ENCODE results near the gene RNF38. TPM values are rescaled to one million over a fixed set of nuclear protein-coding genes. Genes with fewer than 3 reads are reported as not detected.
A peak's percentile ranks its signal among the peaks of the same experiment; 100 is the strongest.
"Not testable (repeated sequence)": the region's sequence is repeated elsewhere in the genome, so short reads cannot be mapped to it uniquely, and the experiment has no call there.

The RNF38 gene
- polyA plus RNA-seq (2012; rRNA removed), result 9.5 and 11.8 TPM in 2 replicates
- 13.2 and 13.5 TPM in 2 replicates for polyA plus RNA-seq (2012; cell fraction: cytosol; rRNA removed)
- polyA plus RNA-seq (2012; cell fraction: nucleus; rRNA removed), result 9.2 and 17.2 TPM in 2 replicates

DNA sequence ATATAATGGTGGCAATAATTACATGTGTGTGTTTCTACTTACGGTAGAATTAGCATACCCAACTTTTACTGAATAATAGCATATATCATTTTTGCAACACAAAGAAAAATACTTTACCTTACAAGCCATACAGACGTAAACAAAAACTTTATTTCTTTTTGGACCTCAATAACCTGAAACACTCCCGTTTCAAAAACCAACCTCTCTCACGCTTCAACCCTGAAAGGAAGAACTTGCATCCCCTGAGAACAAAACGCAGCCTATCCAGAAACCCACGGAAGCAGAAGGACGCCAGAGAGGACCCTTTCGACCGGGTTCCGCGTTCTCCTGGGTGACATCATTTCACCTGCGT lies at the start of gene RNF38:
RNF38 (minus strand) TSS at position 290 of the 352 bp plus-strand sequence; CDS start at position 129, 161 bp downstream.
- ChIA-PET CTCF (interaction anchor here (0.8 to 3.5 kb wide), 2 partner anchors 50 to 57 kb away, joined by 3 to 14 read pairs; no protein-coding TSS in a partner anchor), POLR2A (interaction anchor here (0.7 to 1.4 kb wide), 5 partner anchors 24 to 366 kb away, joined by 3 to 4 read pairs (median 4); partner anchors contain the start of gene GNE)
- Histone ChIP-seq H3K27me3 (ENCODE audit: insufficient read depth) (no peaks in the 10 kb centered on the region), H4K20me1 (ENCODE audit: insufficient read depth) (peaks cover 31% of the 10 kb centered on the region), H3K4me1 (ENCODE audit: control insufficient read depth in 1 of 2, insufficient read depth in 2 of 2, low read depth in 1 of 2, low read length in 1 of 2) (peaks cover 4 to 9% of the 10 kb centered on the region in 2 experiments; a peak in 2 of 4 replicates), H3K4me2 (peak within 1 kb of the TSS; percentile 88), H3K9me3 (no peaks in the 10 kb centered on the region), H3K4me3 (ENCODE audit: low read depth in 2 of 2, low read length in 1 of 2) (peak within 1 kb of the TSS; percentile 77 to 84), H3K9ac (peak within 1 kb of the TSS; percentile 89), H3K79me2 (ENCODE audit: insufficient read depth) (peaks cover 70% of the 10 kb centered on the region), H3F3A (replicated peaks; ENCODE audit: insufficient read depth) (peaks cover 10% of the 10 kb centered on the region), H3K9me2 (no peaks in the 10 kb centered on the region), H3K27ac (ENCODE audit: low read depth in 2 of 2, low read length in 1 of 2) (peak within 1 kb of the TSS; percentile 84 to 93), H3K36me3 (replicated peaks in 1 of 2; ENCODE audit: control insufficient read depth in 1 of 2, insufficient read depth in 2 of 2, low read length in 1 of 2) (peaks cover 9 to 10% of the 10 kb centered on the region in 2 experiments), H2AFZ (ENCODE audit: low read depth) (peak within 1 kb of the TSS; percentile 68; the same call in 1 of the 2 replicates)
- WGBS (ENCODE audit: low lambda C conversion rate), result 2% methylated on average over 12 of the region's 12 CpGs
- DNase-seq, result no peak
- TF ChIP-seq IRF3 (IDR thresholded peaks at IDR 0.05; ENCODE audit: low read depth, low read length) (no peak), RCOR1 (IDR thresholded peaks at IDR 0.05; ENCODE audit: low read length) (no peak), ELF1 (IDR thresholded peaks at IDR 0.05) (peak; percentile 62; the same call in 1 of the 2 replicates), TCF12 (IDR thresholded peaks at IDR 0.05) (no peak)

GRCh38 chr9:36448555-36448954 lies 48.5 kb upstream of the RNF38 start:
- CTCF ChIA-PET, result interaction anchor here (1.2 to 4.0 kb wide), 4 partner anchors 32 to 258 kb away, joined by 3 to 40 read pairs (median 7); partner anchors contain the start of gene CLTA
- not testable (repeated sequence) for H2AFZ ChIP-seq (ENCODE audit: low read depth); H3K9ac ChIP-seq; H3K36me3 ChIP-seq (replicated peaks in 1 of 2; ENCODE audit: control insufficient read depth in 1 of 2, insufficient read depth in 2 of 2, low read length in 1 of 2); H3K9me2 ChIP-seq; H3K4me1 ChIP-seq (ENCODE audit: control insufficient read depth in 1 of 2, insufficient read depth in 2 of 2, low read depth in 1 of 2, low read length in 1 of 2); H3F3A ChIP-seq (replicated peaks; ENCODE audit: insufficient read depth); H3K27me3 ChIP-seq (ENCODE audit: insufficient read depth); H3K4me2 ChIP-seq; H3K9me3 ChIP-seq; DNase-seq; H3K4me3 ChIP-seq (ENCODE audit: low read depth in 2 of 2, low read length in 1 of 2); H3K27ac ChIP-seq (ENCODE audit: low read depth in 2 of 2, low read length in 1 of 2)
- POLR2A ChIA-PET, result interaction anchor here (1.4 kb wide), 1 partner anchor 41 kb away, joined by 3 read pairs; no protein-coding TSS in a partner anchor
- Histone ChIP-seq H4K20me1 (ENCODE audit: insufficient read depth) (peaks cover 30% of the 10 kb centered on the region), H3K79me2 (ENCODE audit: insufficient read depth) (peaks cover 36% of the 10 kb centered on the region)
- WGBS (ENCODE audit: low lambda C conversion rate), result 92% methylated on average over 9 of the region's 9 CpGs

DNA sequence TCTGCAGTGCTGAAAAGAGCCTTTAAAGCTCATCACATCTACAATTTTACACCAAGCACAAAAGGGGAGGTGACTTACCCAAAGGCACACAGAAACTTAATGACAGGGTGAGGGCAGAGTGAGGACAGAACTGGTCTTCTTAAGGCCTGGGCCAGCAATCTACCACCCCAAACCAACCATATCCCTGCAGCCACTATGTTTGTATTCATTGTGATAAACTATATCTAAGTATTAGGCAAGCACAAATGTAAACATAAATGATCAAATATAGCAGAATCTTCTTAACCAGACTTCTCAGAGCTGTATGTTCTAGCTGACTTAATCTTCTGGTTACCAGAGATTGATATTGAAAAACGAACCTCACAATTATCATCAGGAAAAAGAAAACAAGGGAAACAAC lies 47.9 kb upstream of the RNF38 start:
- POLR2A ChIA-PET, result interaction anchor here (1.4 kb wide), 1 partner anchor 40 kb away, joined by 3 read pairs; no protein-coding TSS in a partner anchor
- peaks cover 30% of the 10 kb centered on the region for H4K20me1 ChIP-seq (ENCODE audit: insufficient read depth)
- no peak overlapping the region for H3K4me2 ChIP-seq
- H3K9me3 ChIP-seq, result no peaks in the 10 kb centered on the region
- H3K4me1 ChIP-seq (ENCODE audit: control insufficient read depth in 1 of 2, insufficient read depth in 2 of 2, low read depth in 1 of 2, low read length in 1 of 2), result no peaks in the 10 kb centered on the region
- WGBS (ENCODE audit: low lambda C conversion rate), result 45% methylated on average over 1 of the region's 1 CpG
- H3K27ac ChIP-seq (ENCODE audit: low read depth in 2 of 2, low read length in 1 of 2), result no peak overlapping the region
- no peaks in the 10 kb centered on the region for H3K9me2 ChIP-seq
- H2AFZ ChIP-seq (ENCODE audit: low read depth), result no peak overlapping the region
- CTCF ChIA-PET, result interaction anchor here (1.2 to 4.0 kb wide), 4 partner anchors 32 to 258 kb away, joined by 3 to 40 read pairs (median 7); partner anchors contain the start of gene CLTA
- H3K9ac ChIP-seq, result no peak overlapping the region
- H3K27me3 ChIP-seq (ENCODE audit: insufficient read depth), result no peaks in the 10 kb centered on the region
- H3K36me3 ChIP-seq (replicated peaks in 1 of 2; ENCODE audit: control insufficient read depth in 1 of 2, insufficient read depth in 2 of 2, low read length in 1 of 2), result no peaks in the 10 kb centered on the region
- no peak for DNase-seq
- H3K4me3 ChIP-seq (ENCODE audit: low read depth in 2 of 2, low read length in 1 of 2), result no peak overlapping the region
- TF ChIP-seq GATA2 (CRISPR knock-in tag; IDR thresholded peaks at IDR 0.05) (no peak), MEF2A (IDR thresholded peaks at IDR 0.05; ENCODE audit: borderline replicate concordance, low read depth) (no peak), POLR2AphosphoS5 (IDR thresholded peaks at IDR 0.05; ENCODE audit: low read depth, low read length) (no peak), JUND (IDR thresholded peaks at IDR 0.05) (no peak)
- TF ChIP-seq, protein P1, sequence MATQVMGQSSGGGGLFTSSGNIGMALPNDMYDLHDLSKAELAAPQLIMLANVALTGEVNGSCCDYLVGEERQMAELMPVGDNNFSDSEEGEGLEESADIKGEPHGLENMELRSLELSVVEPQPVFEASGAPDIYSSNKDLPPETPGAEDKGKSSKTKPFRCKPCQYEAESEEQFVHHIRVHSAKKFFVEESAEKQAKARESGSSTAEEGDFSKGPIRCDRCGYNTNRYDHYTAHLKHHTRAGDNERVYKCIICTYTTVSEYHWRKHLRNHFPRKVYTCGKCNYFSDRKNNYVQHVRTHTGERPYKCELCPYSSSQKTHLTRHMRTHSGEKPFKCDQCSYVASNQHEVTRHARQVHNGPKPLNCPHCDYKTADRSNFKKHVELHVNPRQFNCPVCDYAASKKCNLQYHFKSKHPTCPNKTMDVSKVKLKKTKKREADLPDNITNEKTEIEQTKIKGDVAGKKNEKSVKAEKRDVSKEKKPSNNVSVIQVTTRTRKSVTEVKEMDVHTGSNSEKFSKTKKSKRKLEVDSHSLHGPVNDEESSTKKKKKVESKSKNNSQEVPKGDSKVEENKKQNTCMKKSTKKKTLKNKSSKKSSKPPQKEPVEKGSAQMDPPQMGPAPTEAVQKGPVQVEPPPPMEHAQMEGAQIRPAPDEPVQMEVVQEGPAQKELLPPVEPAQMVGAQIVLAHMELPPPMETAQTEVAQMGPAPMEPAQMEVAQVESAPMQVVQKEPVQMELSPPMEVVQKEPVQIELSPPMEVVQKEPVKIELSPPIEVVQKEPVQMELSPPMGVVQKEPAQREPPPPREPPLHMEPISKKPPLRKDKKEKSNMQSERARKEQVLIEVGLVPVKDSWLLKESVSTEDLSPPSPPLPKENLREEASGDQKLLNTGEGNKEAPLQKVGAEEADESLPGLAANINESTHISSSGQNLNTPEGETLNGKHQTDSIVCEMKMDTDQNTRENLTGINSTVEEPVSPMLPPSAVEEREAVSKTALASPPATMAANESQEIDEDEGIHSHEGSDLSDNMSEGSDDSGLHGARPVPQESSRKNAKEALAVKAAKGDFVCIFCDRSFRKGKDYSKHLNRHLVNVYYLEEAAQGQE (IDR thresholded peaks at IDR 0.05; ENCODE audit: low read depth, low read length), result no peak
- peaks cover 41% of the 10 kb centered on the region for H3K79me2 ChIP-seq (ENCODE audit: insufficient read depth)
- peaks cover 6% of the 10 kb centered on the region for H3F3A ChIP-seq (replicated peaks; ENCODE audit: insufficient read depth)

- H4K20me1 ChIP-seq (ENCODE audit: insufficient read depth), result peaks cover 30% of the 10 kb centered on the region
- H3K9ac ChIP-seq; H3K4me1 ChIP-seq (ENCODE audit: control insufficient read depth in 1 of 2, insufficient read depth in 2 of 2, low read depth in 1 of 2, low read length in 1 of 2); H3K9me2 ChIP-seq; H3K9me3 ChIP-seq; H3K4me2 ChIP-seq; H3K4me3 ChIP-seq (ENCODE audit: low read depth in 2 of 2, low read length in 1 of 2); H3K27ac ChIP-seq (ENCODE audit: low read depth in 2 of 2, low read length in 1 of 2); DNase-seq; H3F3A ChIP-seq (replicated peaks; ENCODE audit: insufficient read depth); H3K36me3 ChIP-seq (replicated peaks in 1 of 2; ENCODE audit: control insufficient read depth in 1 of 2, insufficient read depth in 2 of 2, low read length in 1 of 2); H2AFZ ChIP-seq (ENCODE audit: low read depth); POLR2A ChIA-PET; H3K27me3 ChIP-seq (ENCODE audit: insufficient read depth): not testable (repeated sequence)
- H3K79me2 ChIP-seq (ENCODE audit: insufficient read depth), result peaks cover 47% of the 10 kb centered on the region
- 98% methylated on average over 10 of the region's 10 CpGs for WGBS (ENCODE audit: low lambda C conversion rate)
- CTCF ChIA-PET, result interaction anchor here (2.4 to 4.0 kb wide), 2 partner anchors 39 to 109 kb away, joined by 10 to 40 read pairs; no protein-coding TSS in a partner anchor
Observed at GRCh38 chr9:36446678-36447077, 46.6 kb upstream of the RNF38 start.
